Right lobe of liver (tissue), 6 donors: Measurements from ENCODE around the gene FGF7. TPM values are rescaled to one million over a fixed set of nuclear protein-coding genes. Genes with fewer than 3 reads are reported as not detected.

Source experiments
- ATAC-seq, 4 donors: fragments of 200-7000 bp; cut with Tn5 transposase; one replicate each; pipeline ENCODE4 v1.9.1; 2020; ENCODE audit warnings: mild to moderate bottlenecking in 4 of 4, moderate library complexity in 4 of 4
- DNase-seq, 3 donors: peaks; one replicate each; pipeline ENCODE4 v3.0.0-alpha.2; 2020
- H3K27ac ChIP-seq, 3 donors: fragments of 200-600 bp; one replicate each; pipeline ENCODE4 v1.8.0; 2022
- H3K27me3 ChIP-seq, 2 donors: fragments of 200-600 bp; one replicate each; pipeline ENCODE4 v1.8.0; 2022
- H3K36me3 ChIP-seq, 4 donors: fragments of 200-600 bp; sonication (generic) in 1 of 4; one replicate each; pipeline versions ENCODE4 v1.5.1 to v1.8.0; 2017 to 2022; ENCODE audit warnings: control low read depth in 1 of 4
- H3K4me1 ChIP-seq, 4 donors: fragments of 200-600 bp; sonication (generic) in 1 of 4; one replicate each; pipeline versions ENCODE4 v1.5.1 to v1.8.0; 2017 to 2022; ENCODE audit warnings: control low read depth in 1 of 4
- H3K4me3 ChIP-seq, 3 donors: fragments of 200-600 bp; one replicate each; pipeline ENCODE4 v1.8.0; 2022
- H3K9me3 ChIP-seq, 4 donors: fragments of 200-600 bp; sonication (generic) in 1 of 4; one replicate each; pipeline versions ENCODE4 v1.5.1 to v1.8.0; 2017 to 2022; ENCODE audit warnings: control low read depth in 1 of 4
- POLR2A ChIP-seq: fragments of 450-650 bp; IDR thresholded peaks from one replicate; pipeline ENCODE4 v1.6.1; 2017; ENCODE audit warnings: antibody characterized with exemption, mild to moderate bottlenecking
- WGBS: methylation state at CpG from one replicate; pipeline ENCODE4 v1.1.6; 2018; ENCODE audit warnings: low coverage, low lambda C conversion rate; ENCODE audit not compliant: insufficient coverage; ENCODE audit errors: missing lambda C conversion rate; 5-methylcytosine and 5-hydroxymethylcytosine counted together
- intact Hi-C, 2 donors: fragments of 100-400 bp; cut with DNase I; formaldehyde crosslinking; loops; one replicate each; pipeline versions ENCODE4 v1.11.2 to v1.14.1; 2022
- total RNA-seq, 6 experiments: library from RNA; depleted of rRNA in 2 of 6; stranded (reverse); fragments of >200 nt in 2 of 6; fragmentation: NEBNext Ultra II Directional in 3 of 6; extraction: Animal tissue kit (Norgen Biotek cat#: 25700) in 3 of 6; gene quantifications; one replicate each; pipeline versions ENCODE4 v1.1.0 to v1.2.4, GENCODE V29; 2016 to 2023
- TF ChIP-seq, protein P1 (sequence below), 4 donors: fragments of 200-600 bp in 3 of 4; fragments of 450-650 bp in 1 of 4; IDR thresholded peaks; one replicate each; pipeline versions ENCODE4 v1.5.1 to v1.8.0; 2016 to 2022; ENCODE audit warnings: antibody characterized with exemption in 4 of 4, mild to moderate bottlenecking in 2 of 4
- donor health status: DM: no; HTN: yes; CAD: no.
- donor health status: DM: no; HTN: no; CAD: no.
- donor health status: DM: no; HTN: no; CAD: no.
- donor health status: DM: no; HTN: yes; CAD: no.
- donor health status: DM: no; HTN: yes; CAD: no.

FGF7 gene
- total RNA-seq, 6 experiments from 2014 or later, result 0.09 to 1.0 (median 0.36) TPM

DNA sequence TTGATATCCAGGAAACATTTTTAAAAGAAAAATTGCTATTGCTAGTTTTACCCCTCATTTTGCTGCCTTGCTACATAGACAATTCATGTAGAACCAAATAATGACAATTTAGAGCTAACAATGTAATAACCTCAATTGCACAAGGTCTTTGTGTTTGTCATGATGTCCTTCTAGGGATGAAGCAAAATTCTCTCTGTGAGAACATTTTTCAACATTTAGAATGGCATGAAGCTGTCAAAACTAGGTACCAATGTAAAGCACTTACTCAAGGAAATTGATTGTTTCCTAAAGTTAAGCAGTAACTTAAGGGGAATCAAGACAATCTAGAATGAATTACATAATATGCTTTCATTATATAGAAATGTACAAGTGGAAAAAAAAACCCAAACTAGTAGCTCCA, 7.9 kb upstream of the FGF7 start:
- no peak overlapping the region for H3K4me3 ChIP-seq
- H3K27ac ChIP-seq, result no peak overlapping the region
- no peaks in the 10 kb centered on the region for H3K36me3 ChIP-seq
- no peak for TF ChIP-seq POLR2A
- TF ChIP-seq, protein P1, sequence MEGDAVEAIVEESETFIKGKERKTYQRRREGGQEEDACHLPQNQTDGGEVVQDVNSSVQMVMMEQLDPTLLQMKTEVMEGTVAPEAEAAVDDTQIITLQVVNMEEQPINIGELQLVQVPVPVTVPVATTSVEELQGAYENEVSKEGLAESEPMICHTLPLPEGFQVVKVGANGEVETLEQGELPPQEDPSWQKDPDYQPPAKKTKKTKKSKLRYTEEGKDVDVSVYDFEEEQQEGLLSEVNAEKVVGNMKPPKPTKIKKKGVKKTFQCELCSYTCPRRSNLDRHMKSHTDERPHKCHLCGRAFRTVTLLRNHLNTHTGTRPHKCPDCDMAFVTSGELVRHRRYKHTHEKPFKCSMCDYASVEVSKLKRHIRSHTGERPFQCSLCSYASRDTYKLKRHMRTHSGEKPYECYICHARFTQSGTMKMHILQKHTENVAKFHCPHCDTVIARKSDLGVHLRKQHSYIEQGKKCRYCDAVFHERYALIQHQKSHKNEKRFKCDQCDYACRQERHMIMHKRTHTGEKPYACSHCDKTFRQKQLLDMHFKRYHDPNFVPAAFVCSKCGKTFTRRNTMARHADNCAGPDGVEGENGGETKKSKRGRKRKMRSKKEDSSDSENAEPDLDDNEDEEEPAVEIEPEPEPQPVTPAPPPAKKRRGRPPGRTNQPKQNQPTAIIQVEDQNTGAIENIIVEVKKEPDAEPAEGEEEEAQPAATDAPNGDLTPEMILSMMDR (IDR thresholded peaks at IDR 0.05), result no peak
- DNase-seq (no peak), ATAC-seq (no peak)
- intact Hi-C loops, result no loop called here
- H3K4me1 ChIP-seq, result no peaks in the 10 kb centered on the region
- H3K27me3 ChIP-seq, result no peaks in the 10 kb centered on the region
- H3K9me3 ChIP-seq, result no peaks in the 10 kb centered on the region

DNA sequence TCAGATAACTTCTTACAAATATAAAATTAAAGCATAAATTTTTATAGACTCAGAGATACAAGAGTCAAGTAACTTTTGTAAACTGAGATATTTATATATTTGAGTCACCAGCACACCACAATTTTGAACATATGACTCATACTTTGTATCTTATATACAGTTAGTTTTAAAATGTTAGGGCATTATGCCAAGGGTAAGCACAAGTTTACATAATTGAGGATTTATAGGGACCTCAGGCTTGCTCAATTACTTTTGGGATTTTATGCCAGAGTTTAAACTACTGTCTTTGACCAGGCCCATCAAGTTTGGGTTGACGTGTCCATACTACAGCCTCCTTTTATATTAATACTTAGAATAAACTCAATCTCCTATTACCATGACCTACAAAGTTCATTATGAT, 7.4 kb upstream of the FGF7 start:
- no peaks in the 10 kb centered on the region for H3K4me1 ChIP-seq
- H3K36me3 ChIP-seq, result no peaks in the 10 kb centered on the region
- no peaks in the 10 kb centered on the region for H3K27me3 ChIP-seq
- TF ChIP-seq POLR2A, result no peak
- TF ChIP-seq, protein P1 (IDR thresholded peaks at IDR 0.05), result no peak
- 56% methylated on average over 1 of the region's 1 CpG for WGBS
- H3K9me3 ChIP-seq, result no peaks in the 10 kb centered on the region
- no peak for DNase-seq
- no peak overlapping the region for H3K27ac ChIP-seq
- intact Hi-C loops, result no loop called here
- H3K4me3 ChIP-seq, result no peak overlapping the region
- no peak for ATAC-seq

DNA sequence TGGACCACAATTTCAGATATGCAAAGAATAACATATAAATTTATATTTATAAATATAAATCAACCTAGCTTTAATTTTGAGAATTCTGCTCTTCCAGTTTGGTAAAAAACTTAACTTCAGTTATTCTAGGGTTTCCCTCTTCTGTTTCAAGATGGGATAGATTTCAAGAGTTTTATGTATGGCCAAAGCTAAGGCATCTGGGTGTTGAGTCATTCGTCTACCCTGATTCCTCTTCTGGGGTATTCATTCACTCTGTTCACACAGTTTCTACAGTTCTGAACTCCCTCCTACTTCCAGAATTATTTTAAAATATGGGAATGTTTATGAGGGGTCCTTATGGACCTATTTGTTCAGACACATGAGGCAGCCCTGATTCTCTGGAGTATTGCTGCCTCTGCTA, 4.2 kb upstream of the FGF7 start:
- intact Hi-C loops, result no loop called here
- H3K9me3 ChIP-seq, result no peaks in the 10 kb centered on the region
- no peak overlapping the region for H3K27ac ChIP-seq
- no peaks in the 10 kb centered on the region for H3K4me1 ChIP-seq
- H3K4me3 ChIP-seq, result no peak overlapping the region
- H3K36me3 ChIP-seq, result no peaks in the 10 kb centered on the region
- DNase-seq, result no peak
- no peaks in the 10 kb centered on the region for H3K27me3 ChIP-seq
- 50% methylated on average over 1 of the region's 1 CpG for WGBS
- TF ChIP-seq POLR2A, result no peak
- no peak for ATAC-seq

GRCh38 chr15:49421991-49422390, 1.1 kb upstream of the FGF7 start:
- 9% methylated on average over 9 of the region's 9 CpGs for WGBS

DNA sequence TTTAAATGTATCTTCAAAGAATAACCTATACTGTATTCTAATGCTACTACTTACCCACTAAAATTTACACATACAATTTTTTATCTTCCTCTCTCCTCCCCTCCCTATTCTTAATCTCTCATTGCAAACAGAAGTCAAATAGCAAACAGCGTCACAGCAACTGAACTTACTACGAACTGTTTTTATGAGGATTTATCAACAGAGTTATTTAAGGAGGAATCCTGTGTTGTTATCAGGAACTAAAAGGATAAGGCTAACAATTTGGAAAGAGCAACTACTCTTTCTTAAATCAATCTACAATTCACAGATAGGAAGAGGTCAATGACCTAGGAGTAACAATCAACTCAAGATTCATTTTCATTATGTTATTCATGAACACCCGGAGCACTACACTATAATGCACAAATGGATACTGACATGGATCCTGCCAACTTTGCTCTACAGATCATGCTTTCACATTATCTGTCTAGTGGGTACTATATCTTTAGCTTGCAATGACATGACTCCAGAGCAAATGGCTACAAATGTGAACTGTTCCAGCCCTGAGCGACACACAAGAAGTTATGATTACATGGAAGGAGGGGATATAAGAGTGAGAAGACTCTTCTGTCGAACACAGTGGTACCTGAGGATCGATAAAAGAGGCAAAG, 984 bp downstream of the FGF7 start:
- ATAC-seq (no peak), DNase-seq (no peak)
- TF ChIP-seq POLR2A, result no peak
- TF ChIP-seq, protein P1 (IDR thresholded peaks at IDR 0.05), result no peak
- Histone ChIP-seq H3K9me3 (no peaks in the 10 kb centered on the region), H3K36me3 (no peaks in the 10 kb centered on the region), H3K4me1 (peaks cover 0 to 6% (median under 1%) of the 10 kb centered on the region in 4 donors), H3K4me3 (no peak overlapping the region), H3K27me3 (no peaks in the 10 kb centered on the region), H3K27ac (no peak overlapping the region)
- WGBS, result 35% methylated on average over 6 of the region's 6 CpGs
- intact Hi-C loops, result no loop called here

More at GRCh38 chr15:49421991-49422390, 1.1 kb upstream of the FGF7 start:
- no peaks in the 10 kb centered on the region for H3K9me3 ChIP-seq
- DNase-seq (peak in 1 of 3 donors; percentile 27), ATAC-seq (peak; percentile 72 to 92 (median 88))
- no peak overlapping the region for H3K27ac ChIP-seq
- no peaks in the 10 kb centered on the region for H3K27me3 ChIP-seq
- no peak for TF ChIP-seq POLR2A
- TF ChIP-seq, protein P1 (IDR thresholded peaks at IDR 0.05), result peak; percentile 57 to 77 (median 72)
- peak overlapping the region in 2 of 3 donors; percentile 18 to 20 for H3K4me3 ChIP-seq
- no peaks in the 10 kb centered on the region for H3K4me1 ChIP-seq
- H3K36me3 ChIP-seq, result no peaks in the 10 kb centered on the region
- intact Hi-C loops, result no loop called here
